RWPE1 (cell line): ENCODE measurements around the gene CARD9.

Experiments used
- CTCF ChIA-PET: fragments of 350-600 bp; sonication (Branson Sonifier 250); formaldehyde crosslinking; extraction: SDS; loops from one replicate; lab custom pipeline; 2021; lab: Yijun Ruan, JAX
- POLR2A ChIA-PET: fragments of 400-600 bp; formaldehyde crosslinking; extraction: SDS; loops from one replicate; lab custom pipeline; 2020; ENCODE audit warnings: antibody characterized with exemption; ENCODE audit not compliant: low non-redundant PET; lab: Yijun Ruan, JAX
- DNase-seq: peaks from one replicate; pipeline ENCODE4 v3.0.0; 2012; ENCODE audit warnings: low spot score
- H3K27ac ChIP-seq: fragments of 450-650 bp; 2 replicates; pipeline ENCODE4 v1.5.1; 2017
- TF ChIP-seq, protein P1 (sequence below): fragments of 450-650 bp; conservative IDR thresholded peaks from 2 replicates; pipeline ENCODE4 v1.5.1; 2017; ENCODE audit warnings: low read depth, mild to moderate bottlenecking

CARD9 gene, protein sequence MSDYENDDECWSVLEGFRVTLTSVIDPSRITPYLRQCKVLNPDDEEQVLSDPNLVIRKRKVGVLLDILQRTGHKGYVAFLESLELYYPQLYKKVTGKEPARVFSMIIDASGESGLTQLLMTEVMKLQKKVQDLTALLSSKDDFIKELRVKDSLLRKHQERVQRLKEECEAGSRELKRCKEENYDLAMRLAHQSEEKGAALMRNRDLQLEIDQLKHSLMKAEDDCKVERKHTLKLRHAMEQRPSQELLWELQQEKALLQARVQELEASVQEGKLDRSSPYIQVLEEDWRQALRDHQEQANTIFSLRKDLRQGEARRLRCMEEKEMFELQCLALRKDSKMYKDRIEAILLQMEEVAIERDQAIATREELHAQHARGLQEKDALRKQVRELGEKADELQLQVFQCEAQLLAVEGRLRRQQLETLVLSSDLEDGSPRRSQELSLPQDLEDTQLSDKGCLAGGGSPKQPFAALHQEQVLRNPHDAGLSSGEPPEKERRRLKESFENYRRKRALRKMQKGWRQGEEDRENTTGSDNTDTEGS

DNA sequence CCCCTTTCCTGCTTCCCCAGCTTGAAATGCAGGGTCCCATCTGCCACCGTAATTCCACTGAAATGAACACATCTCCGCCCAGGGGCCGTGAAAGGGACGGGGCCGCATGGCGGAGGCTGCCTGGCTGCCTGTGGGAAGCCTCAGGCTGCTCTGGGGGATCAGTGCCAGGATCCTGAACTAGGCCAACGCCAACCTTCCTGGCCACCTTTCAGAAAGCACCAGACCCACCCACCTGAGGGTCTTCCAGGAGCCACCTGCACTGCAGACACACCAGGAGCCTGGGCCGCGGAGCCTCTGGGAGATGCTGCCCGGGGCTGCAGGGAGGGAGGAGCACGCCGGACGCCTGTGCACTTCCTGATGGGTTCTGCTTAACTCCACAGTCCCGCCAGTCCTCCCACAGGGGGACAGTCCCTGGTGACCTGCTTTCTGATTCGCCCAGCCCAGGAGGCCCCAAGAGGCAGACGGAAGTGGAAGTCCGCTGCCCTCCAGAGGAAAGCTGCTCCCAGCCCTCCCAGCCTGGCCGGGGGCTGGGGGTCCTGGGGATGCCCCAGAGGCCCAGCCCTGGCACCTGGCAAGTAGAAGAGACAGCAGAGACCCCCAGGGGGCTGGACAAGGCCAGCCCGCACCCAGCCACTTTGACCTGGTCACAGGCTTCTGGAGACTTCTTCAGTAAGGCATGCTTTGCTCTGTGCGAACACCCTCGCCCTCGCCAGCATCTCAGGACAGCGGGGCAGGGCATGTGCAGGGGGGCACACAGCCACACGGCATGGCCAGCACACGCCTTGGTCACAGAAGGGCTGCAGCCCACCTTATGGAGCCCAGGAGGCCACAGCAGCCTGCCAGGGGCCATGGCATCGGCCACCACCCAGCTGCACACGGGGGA, at the start of gene CARD9:
Gene CARD9 (minus strand): TSS at position 370 of the 883 bp plus-strand sequence. CDS start 1,591 bp downstream, outside the sequence.
- TF ChIP-seq, protein P1, sequence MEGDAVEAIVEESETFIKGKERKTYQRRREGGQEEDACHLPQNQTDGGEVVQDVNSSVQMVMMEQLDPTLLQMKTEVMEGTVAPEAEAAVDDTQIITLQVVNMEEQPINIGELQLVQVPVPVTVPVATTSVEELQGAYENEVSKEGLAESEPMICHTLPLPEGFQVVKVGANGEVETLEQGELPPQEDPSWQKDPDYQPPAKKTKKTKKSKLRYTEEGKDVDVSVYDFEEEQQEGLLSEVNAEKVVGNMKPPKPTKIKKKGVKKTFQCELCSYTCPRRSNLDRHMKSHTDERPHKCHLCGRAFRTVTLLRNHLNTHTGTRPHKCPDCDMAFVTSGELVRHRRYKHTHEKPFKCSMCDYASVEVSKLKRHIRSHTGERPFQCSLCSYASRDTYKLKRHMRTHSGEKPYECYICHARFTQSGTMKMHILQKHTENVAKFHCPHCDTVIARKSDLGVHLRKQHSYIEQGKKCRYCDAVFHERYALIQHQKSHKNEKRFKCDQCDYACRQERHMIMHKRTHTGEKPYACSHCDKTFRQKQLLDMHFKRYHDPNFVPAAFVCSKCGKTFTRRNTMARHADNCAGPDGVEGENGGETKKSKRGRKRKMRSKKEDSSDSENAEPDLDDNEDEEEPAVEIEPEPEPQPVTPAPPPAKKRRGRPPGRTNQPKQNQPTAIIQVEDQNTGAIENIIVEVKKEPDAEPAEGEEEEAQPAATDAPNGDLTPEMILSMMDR = no peak
- peak within 1 kb of the TSS; percentile 35 for H3K27ac ChIP-seq

DNA sequence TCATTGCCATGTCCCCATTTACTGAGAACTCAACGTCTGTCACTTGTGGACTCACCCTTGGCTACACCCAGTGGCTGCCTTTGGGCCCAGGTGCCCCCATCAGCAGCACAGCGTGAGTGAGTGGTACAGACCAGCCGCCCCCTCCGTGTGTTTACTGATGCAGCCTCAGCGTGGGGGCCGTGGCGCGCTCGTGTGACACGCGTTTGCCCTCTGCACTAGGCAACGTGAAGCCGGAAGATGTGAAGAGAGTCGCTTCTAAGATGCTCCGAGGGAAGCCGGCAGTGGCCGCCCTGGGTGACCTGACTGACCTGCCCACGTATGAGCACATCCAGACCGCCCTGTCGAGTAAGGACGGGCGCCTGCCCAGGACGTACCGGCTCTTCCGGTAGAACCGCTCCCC, 49.4 kb upstream of the CARD9 start:
- peak overlapping the region; percentile 50; the same call in 1 of the 2 replicates for H3K27ac ChIP-seq
- POLR2A ChIA-PET = no interaction called here
- DNase-seq = no peak
- TF ChIP-seq, protein P1 = no peak
- CTCF ChIA-PET = no interaction called here

More for the DNA sequence above, at the start of gene CARD9:
- CTCF ChIA-PET = interaction anchor here (0.6 to 2.0 kb wide), 3 partner anchors 10 to 288 kb away, joined by 3 to 13 read pairs (median 6); partner anchors contain the start of gene DNLZ
- POLR2A ChIA-PET = interaction anchor here (1.2 kb wide), 1 partner anchor 10 kb away, joined by 5 read pairs; the partner anchor contains the start of gene DNLZ
- no peak for DNase-seq

DNA sequence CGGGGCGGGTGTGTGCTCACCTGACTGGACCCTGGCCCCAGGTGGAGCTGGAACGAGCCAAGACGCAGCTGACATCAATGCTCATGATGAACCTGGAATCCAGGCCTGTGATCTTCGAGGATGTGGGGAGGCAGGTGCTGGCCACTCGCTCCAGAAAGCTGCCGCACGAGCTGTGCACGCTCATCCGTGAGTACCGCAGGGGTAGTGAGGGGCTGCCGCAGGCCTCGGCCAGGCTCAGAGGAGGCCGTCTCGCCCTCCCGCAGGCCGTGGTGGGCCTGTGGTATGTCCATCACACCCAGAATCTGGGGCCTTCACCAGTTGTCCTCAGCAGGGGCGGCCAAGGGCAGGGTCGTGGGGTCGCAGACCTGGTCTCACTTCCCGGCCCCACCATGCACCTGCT, 48.3 kb upstream of the CARD9 start:
- H3K27ac ChIP-seq = no peak overlapping the region
- POLR2A ChIA-PET = no interaction called here
- TF ChIP-seq, protein P1 = no peak
- CTCF ChIA-PET = no interaction called here
- DNase-seq = no peak

DNA sequence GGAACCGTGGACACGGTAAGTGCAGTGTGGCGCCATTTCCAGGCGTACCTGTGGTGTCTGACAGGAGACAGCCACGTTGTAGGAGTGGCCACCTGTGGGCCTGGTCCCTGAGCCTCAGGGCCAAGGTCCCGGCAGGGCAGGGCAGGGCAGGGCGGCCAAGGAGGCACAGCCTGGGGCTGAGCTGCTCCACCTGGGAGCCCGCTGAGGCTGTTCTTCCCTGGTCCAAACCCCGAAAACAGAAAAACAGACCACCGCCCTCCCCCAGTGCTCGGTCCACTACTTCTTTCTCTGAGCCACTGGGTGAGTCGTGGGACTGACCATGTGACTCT, 45.6 kb upstream of the CARD9 start:
- H3K27ac ChIP-seq = peak overlapping the region; percentile 2; the same call in 1 of the 2 replicates
- TF ChIP-seq, protein P1 = no peak
- DNase-seq = no peak
- CTCF ChIA-PET = interaction anchor here (0.7 kb wide), 1 partner anchor 43 kb away, joined by 3 read pairs; no protein-coding TSS in a partner anchor
- POLR2A ChIA-PET = no interaction called here

DNA sequence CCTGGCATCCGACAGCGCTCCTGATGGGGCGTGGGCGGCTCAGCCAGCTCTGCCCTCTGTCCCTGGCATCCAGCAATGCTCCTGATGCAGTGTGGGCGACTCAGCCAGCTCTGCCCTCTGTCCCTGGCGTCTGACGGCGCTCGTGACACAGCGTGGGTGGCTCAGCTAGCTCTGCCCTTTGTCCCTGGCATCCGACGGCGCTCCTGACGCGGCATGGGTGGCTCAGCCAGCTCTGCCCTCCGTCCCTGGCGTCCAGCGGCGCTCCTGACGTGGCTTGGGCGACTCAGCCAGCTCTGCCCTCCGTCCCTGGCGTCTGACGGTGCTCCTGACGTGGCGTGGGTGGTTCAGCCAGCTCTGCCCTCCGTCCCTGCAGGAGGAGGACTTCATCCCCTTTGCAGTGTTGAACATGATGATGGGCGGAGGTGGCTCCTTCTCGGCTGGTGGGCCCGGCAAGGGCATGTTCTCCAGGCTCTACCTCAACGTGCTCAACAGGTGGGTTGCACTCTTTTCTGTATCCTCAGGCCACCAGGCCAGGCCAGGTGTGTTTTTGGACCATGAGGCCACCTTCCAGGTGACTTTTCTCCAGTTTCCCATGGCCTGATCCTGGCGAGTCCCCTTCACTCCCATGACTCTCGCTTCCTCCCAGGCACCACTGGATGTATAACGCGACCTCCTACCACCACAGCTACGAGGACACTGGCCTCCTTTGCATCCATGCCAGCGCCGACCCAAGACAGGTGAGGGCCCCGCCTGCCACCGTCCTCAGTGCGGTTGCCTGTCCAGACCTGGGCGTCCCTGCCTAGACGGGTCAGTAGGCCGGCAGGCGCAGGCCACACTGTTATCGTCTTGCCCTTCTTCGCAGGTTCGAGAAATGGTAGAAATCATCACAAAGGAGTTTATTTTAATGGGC, 45.0 kb upstream of the CARD9 start:
- H3K27ac ChIP-seq = peak overlapping the region; percentile 2; the same call in 1 of the 2 replicates
- TF ChIP-seq, protein P1 = no peak
- CTCF ChIA-PET = interaction anchor here (0.6 to 1.0 kb wide), 4 partner anchors 17 to 326 kb away, joined by 3 to 4 read pairs (median 3); no protein-coding TSS in a partner anchor
- no peak for DNase-seq
- POLR2A ChIA-PET = no interaction called here
